Gastrocnemius medialis (tissue), 4 donors: ENCODE measurements around the gene ABLIM3. TPM values are rescaled to one million over a fixed set of nuclear protein-coding genes. Genes with fewer than 3 reads are reported as not detected.

Experiments used
- ATAC-seq, 2 donors: fragments of 150-250 bp; one replicate each; pipeline ENCODE4 v1.9.1; 2016
- DNase-seq, 2 donors: peaks; one replicate each; pipeline ENCODE4 v3.0.0-alpha.2; 2019
- H3K27ac ChIP-seq, 4 donors: fragments of 200-600 bp; sonication (generic); 1 replicate in 1 of 4; 2 replicates in 3 of 4; pipeline ENCODE4 v1.5.1; 2016 to 2018; ENCODE audit warnings: mild to moderate bottlenecking in 2 of 4, moderate library complexity in 1 of 4
- H3K27me3 ChIP-seq, 3 donors: fragments of 200-600 bp; sonication (generic) in 2 of 3; 1 replicate in 1 of 3; 2 replicates in 2 of 3; pipeline versions ENCODE4 v1.5.1 to v1.6.0; 2016 to 2019; ENCODE audit warnings: mild to moderate bottlenecking in 1 of 3, moderate library complexity in 1 of 3
- H3K36me3 ChIP-seq, 2 donors: fragments of 200-600 bp; sonication (generic) in 1 of 2; one replicate each; pipeline ENCODE4 v1.5.1; 2017 to 2018
- H3K4me1 ChIP-seq, 2 donors: fragments of 200-600 bp; sonication (generic) in 1 of 2; one replicate each; pipeline ENCODE4 v1.5.1; 2016 to 2017; ENCODE audit warnings: mild to moderate bottlenecking in 2 of 2
- H3K4me3 ChIP-seq, 4 donors: fragments of 200-600 bp; sonication (generic) in 3 of 4; 1 replicate in 1 of 4; 2 replicates in 3 of 4; pipeline ENCODE4 v1.5.1; 2016 to 2019; ENCODE audit warnings: mild to moderate bottlenecking in 2 of 4
- H3K9me3 ChIP-seq, 3 donors: fragments of 200-600 bp; sonication (generic) in 2 of 3; 1 replicate in 1 of 3; 2 replicates in 2 of 3; pipeline ENCODE4 v1.5.1; 2016 to 2019
- POLR2A ChIP-seq, 2 donors: fragments of 450-650 bp; IDR thresholded peaks; one replicate each; pipeline ENCODE4 v1.6.1; 2017; ENCODE audit warnings: antibody characterized with exemption in 2 of 2, mild to moderate bottlenecking in 2 of 2, moderate library complexity in 2 of 2
- in situ Hi-C, 4 donors: fragments of 200-750 bp; cut with MboI; loops; one replicate each; pipeline versions ENCODE4 v1.15.0 to v1.8.0; 2017; ENCODE audit warnings: low sequenced_read_pairs in 4 of 4
- intact Hi-C: fragments of 100-400 bp; cut with DNase I; formaldehyde crosslinking; loops from one replicate; pipeline ENCODE4 v1.15.1; 2023; ENCODE audit warnings: low total_unique reads
- total RNA-seq, 4 donors: library from RNA; depleted of rRNA; stranded (reverse); fragments of >200 nt; gene quantifications; one replicate each; pipeline versions ENCODE4 v1.1.0 to v1.2.3, GENCODE V29; 2016
- TF ChIP-seq, protein P1 (sequence below), 5 experiments: fragments of 450-650 bp in 3 of 5; fragments of 200-600 bp in 2 of 5; sonication (generic) in 2 of 5; IDR thresholded peaks in 4 of 5; conservative IDR thresholded peaks in 1 of 5; 1 replicate in 4 of 5; 2 replicates in 1 of 5; pipeline ENCODE4 v1.5.1; 2016 to 2019; ENCODE audit warnings: antibody characterized with exemption in 5 of 5, mild to moderate bottlenecking in 3 of 5, moderate library complexity in 3 of 5

The ABLIM3 gene
- total RNA-seq, 4 donors from 2014 or later: 37.5 to 155 (median 67.7) TPM

GRCh38 chr5:149217096-149217802 lies 76.0 kb downstream of the ABLIM3 start:
- H3K4me1 ChIP-seq: peaks cover 0 to 17% of the 10 kb centered on the region in 2 donors
- H3K27ac ChIP-seq: peak overlapping the region; percentile 18 to 29 (median 22)
- ATAC-seq: no peak
- no peak overlapping the region for H3K4me3 ChIP-seq
- H3K36me3 ChIP-seq: peaks cover 0 to 40% of the 10 kb centered on the region in 2 donors
- H3K27me3 ChIP-seq: no peaks in the 10 kb centered on the region
- in situ Hi-C loops: no loop called here
- DNase-seq: no peak
- intact Hi-C loops: no loop called here
- H3K9me3 ChIP-seq: no peaks in the 10 kb centered on the region
- TF ChIP-seq POLR2A (IDR thresholded peaks at IDR 0.05): no peak

GRCh38 chr5:149217803-149218155 lies 76.5 kb downstream of the ABLIM3 start:
- H3K9me3 ChIP-seq: no peaks in the 10 kb centered on the region
- peaks cover 0 to 17% of the 10 kb centered on the region in 2 donors for H3K4me1 ChIP-seq
- TF ChIP-seq, protein P1, sequence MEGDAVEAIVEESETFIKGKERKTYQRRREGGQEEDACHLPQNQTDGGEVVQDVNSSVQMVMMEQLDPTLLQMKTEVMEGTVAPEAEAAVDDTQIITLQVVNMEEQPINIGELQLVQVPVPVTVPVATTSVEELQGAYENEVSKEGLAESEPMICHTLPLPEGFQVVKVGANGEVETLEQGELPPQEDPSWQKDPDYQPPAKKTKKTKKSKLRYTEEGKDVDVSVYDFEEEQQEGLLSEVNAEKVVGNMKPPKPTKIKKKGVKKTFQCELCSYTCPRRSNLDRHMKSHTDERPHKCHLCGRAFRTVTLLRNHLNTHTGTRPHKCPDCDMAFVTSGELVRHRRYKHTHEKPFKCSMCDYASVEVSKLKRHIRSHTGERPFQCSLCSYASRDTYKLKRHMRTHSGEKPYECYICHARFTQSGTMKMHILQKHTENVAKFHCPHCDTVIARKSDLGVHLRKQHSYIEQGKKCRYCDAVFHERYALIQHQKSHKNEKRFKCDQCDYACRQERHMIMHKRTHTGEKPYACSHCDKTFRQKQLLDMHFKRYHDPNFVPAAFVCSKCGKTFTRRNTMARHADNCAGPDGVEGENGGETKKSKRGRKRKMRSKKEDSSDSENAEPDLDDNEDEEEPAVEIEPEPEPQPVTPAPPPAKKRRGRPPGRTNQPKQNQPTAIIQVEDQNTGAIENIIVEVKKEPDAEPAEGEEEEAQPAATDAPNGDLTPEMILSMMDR (IDR thresholded peaks at IDR 0.05 in 4 of 5, conservative IDR thresholded peaks at IDR 0.05 in 1 of 5): no peak
- no peak for TF ChIP-seq POLR2A (IDR thresholded peaks at IDR 0.05)
- no peak overlapping the region for H3K4me3 ChIP-seq
- peaks cover 0 to 40% of the 10 kb centered on the region in 2 donors for H3K36me3 ChIP-seq
- in situ Hi-C loops (no loop called here), intact Hi-C loops (no loop called here)
- no peak for ATAC-seq
- no peaks in the 10 kb centered on the region for H3K27me3 ChIP-seq
- peak overlapping the region in 3 of 4 donors; percentile 18 to 22 (median 20) for H3K27ac ChIP-seq
- no peak for DNase-seq

GRCh38 chr5:149219584-149219983 lies 78.3 kb downstream of the ABLIM3 start:
- no peak overlapping the region for H3K4me3 ChIP-seq
- H3K27ac ChIP-seq: no peak overlapping the region
- no peaks in the 10 kb centered on the region for H3K9me3 ChIP-seq
- DNase-seq: no peak
- ATAC-seq: no peak
- H3K27me3 ChIP-seq: no peaks in the 10 kb centered on the region
- intact Hi-C loops (no loop called here), in situ Hi-C loops (no loop called here)
- H3K4me1 ChIP-seq: peaks cover 0 to 17% of the 10 kb centered on the region in 2 donors
- peaks cover 0 to 40% of the 10 kb centered on the region in 2 donors for H3K36me3 ChIP-seq
- no peak for TF ChIP-seq POLR2A (IDR thresholded peaks at IDR 0.05)
- TF ChIP-seq, protein P1 (IDR thresholded peaks at IDR 0.05 in 4 of 5, conservative IDR thresholded peaks at IDR 0.05 in 1 of 5): no peak

GRCh38 chr5:149220750-149221149 lies 79.5 kb downstream of the ABLIM3 start:
- ATAC-seq (no peak), DNase-seq (no peak)
- intact Hi-C loops: loop anchor here (10.0 kb wide), 2 partner anchors 186 to 486 kb away; no protein-coding TSS in a partner anchor
- TF ChIP-seq, protein P1 (IDR thresholded peaks at IDR 0.05 in 4 of 5, conservative IDR thresholded peaks at IDR 0.05 in 1 of 5): no peak
- no peak for TF ChIP-seq POLR2A (IDR thresholded peaks at IDR 0.05)
- H3K4me3 ChIP-seq: no peak overlapping the region
- H3K4me1 ChIP-seq: peaks cover 0 to 17% of the 10 kb centered on the region in 2 donors
- in situ Hi-C loops: loop anchor here in 1 of 4 donors (5.0 kb wide), 1 partner anchor 78 kb away; the partner anchor contains the start of gene ABLIM3
- H3K36me3 ChIP-seq: peaks cover 0 to 40% of the 10 kb centered on the region in 2 donors
- H3K27ac ChIP-seq: peak overlapping the region in 3 of 4 donors; percentile 12 to 55 (median 36)
- no peaks in the 10 kb centered on the region for H3K27me3 ChIP-seq
- no peaks in the 10 kb centered on the region for H3K9me3 ChIP-seq

GRCh38 chr5:149221326-149221725 lies 80.0 kb downstream of the ABLIM3 start:
- in situ Hi-C loops (loop anchor here in 1 of 4 donors (5.0 kb wide), 1 partner anchor 79 kb away; the partner anchor contains the start of gene ABLIM3), intact Hi-C loops (loop anchor here (10.0 kb wide), 2 partner anchors 187 to 487 kb away; no protein-coding TSS in a partner anchor)
- ATAC-seq: no peak

More at GRCh38 chr5:149221326-149221725, 80.0 kb downstream of the ABLIM3 start:
- DNase-seq: no peak
- Histone ChIP-seq H3K4me3 (no peak overlapping the region), H3K27ac (peak overlapping the region in 3 of 4 donors; percentile 12 to 55 (median 36)), H3K27me3 (no peaks in the 10 kb centered on the region), H3K4me1 (peaks cover 0 to 17% of the 10 kb centered on the region in 2 donors), H3K36me3 (peaks cover 0 to 40% of the 10 kb centered on the region in 2 donors), H3K9me3 (no peaks in the 10 kb centered on the region)
- TF ChIP-seq, protein P1 (IDR thresholded peaks at IDR 0.05 in 4 of 5, conservative IDR thresholded peaks at IDR 0.05 in 1 of 5): no peak
- no peak for TF ChIP-seq POLR2A (IDR thresholded peaks at IDR 0.05)
